Caco-2 (cell line): ENCODE results near the gene KRT78. TPM values are rescaled to one million over a fixed set of nuclear protein-coding genes. Genes with fewer than 3 reads are reported as not detected.
A peak's percentile ranks its signal among the peaks of the same experiment; 100 is the strongest.

Experiments used
- BruUV-seq: library from RNA; stranded (reverse); fragments of 400-500 nt; replicated peaks from 2 replicates; lab custom pipeline; 2021; lab: Mats Ljungman, UMichigan
- CTCF ChIA-PET: fragments of 300-600 bp; sonication (Branson Sonifier 250); formaldehyde crosslinking; loops from one replicate; lab custom pipeline; 2022; ENCODE audit warnings: antibody characterized with exemption; lab: Charles Lee
- POLR2A ChIA-PET: fragments of 300-600 bp; sonication (Branson Sonifier 250); formaldehyde crosslinking; loops from one replicate; lab custom pipeline; 2022; ENCODE audit warnings: antibody characterized with exemption; lab: Charles Lee
- DNase-seq, 2 experiments: peaks; one replicate each; pipeline versions ENCODE4 v3.0.0 to v3.0.0-alpha.2; 2020 to 2022
- H3K27me3 ChIP-seq: replicated peaks from 2 replicates; pipeline ENCODE4 v1.6.0; 2011; ENCODE audit warnings: low read length; ENCODE audit not compliant: control insufficient read depth, insufficient read depth
- H3K36me3 ChIP-seq: 2 replicates; pipeline ENCODE4 v1.5.1; 2011; ENCODE audit warnings: low read length; ENCODE audit not compliant: control insufficient read depth, insufficient read depth
- H3K4me1 ChIP-seq: fragments of 250-450 bp; sonication (Bioruptor Pico); 2 replicates; pipeline ENCODE4 v1.5.1; 2020; ENCODE audit warnings: mild to moderate bottlenecking
- H3K4me3 ChIP-seq: 2 replicates; pipeline ENCODE4 v1.5.1; 2011; ENCODE audit warnings: low read depth, mild to moderate bottlenecking, control low read depth, low read length
- H3K9me3 ChIP-seq: fragments of 250-450 bp; sonication (Bioruptor Pico); 2 replicates; pipeline ENCODE4 v1.5.1; 2020; ENCODE audit warnings: mild to moderate bottlenecking, moderate library complexity
- H3K27ac Mint-ChIP-seq: one replicate; pipeline ENCODE4 v1.8.0; 2022; ENCODE audit warnings: mixed read lengths; ENCODE audit not compliant: unreplicated experiment
- H3K27me3 Mint-ChIP-seq: one replicate; pipeline ENCODE4 v1.8.0; 2022; ENCODE audit warnings: mixed read lengths; ENCODE audit not compliant: insufficient read depth, unreplicated experiment
- H3K36me3 Mint-ChIP-seq: one replicate; pipeline ENCODE4 v1.8.0; 2022; ENCODE audit warnings: mild to moderate bottlenecking, mixed read lengths; ENCODE audit not compliant: insufficient read depth, unreplicated experiment
- H3K4me1 Mint-ChIP-seq: one replicate; pipeline ENCODE4 v1.8.0; 2022; ENCODE audit warnings: low read depth, mixed read lengths; ENCODE audit not compliant: unreplicated experiment
- H3K4me3 Mint-ChIP-seq: one replicate; pipeline ENCODE4 v1.8.0; 2022; ENCODE audit warnings: mild to moderate bottlenecking, moderate library complexity, mixed read lengths; ENCODE audit not compliant: unreplicated experiment
- H3K9me3 Mint-ChIP-seq: one replicate; pipeline ENCODE4 v1.8.0; 2022; ENCODE audit warnings: mixed read lengths; ENCODE audit not compliant: unreplicated experiment
- intact Hi-C: fragments of 100-400 bp; cut with micrococcal nuclease; formaldehyde crosslinking; loops from one replicate; pipeline ENCODE4 v1.10.0; 2022; ENCODE audit not compliant: unreplicated experiment
- total RNA-seq: library from RNA; stranded (reverse); gene quantifications from 2 replicates; pipeline ENCODE4 v1.2.3, GENCODE V29; 2022
- TF ChIP-seq, protein P1 (sequence below), 2 experiments: fragments of 200-600 bp in 1 of 2; IDR thresholded peaks; 1 replicate in 1 of 2; 2 replicates in 1 of 2; pipeline versions ENCODE4 v1.5.1 to v1.8.0; 2011 to 2022; ENCODE audit warnings: antibody characterized with exemption in 1 of 2, control low read depth in 1 of 2, inconsistent platforms in 1 of 2, low read depth in 1 of 2, low read length in 1 of 2, mild to moderate bottlenecking in 1 of 2, moderate library complexity in 1 of 2; ENCODE audit not compliant: insufficient read depth in 1 of 2, severe bottlenecking in 1 of 2, unreplicated experiment in 1 of 2

The KRT78 gene
- total RNA-seq, 1 experiment from 2014 or later, result not detected

DNA sequence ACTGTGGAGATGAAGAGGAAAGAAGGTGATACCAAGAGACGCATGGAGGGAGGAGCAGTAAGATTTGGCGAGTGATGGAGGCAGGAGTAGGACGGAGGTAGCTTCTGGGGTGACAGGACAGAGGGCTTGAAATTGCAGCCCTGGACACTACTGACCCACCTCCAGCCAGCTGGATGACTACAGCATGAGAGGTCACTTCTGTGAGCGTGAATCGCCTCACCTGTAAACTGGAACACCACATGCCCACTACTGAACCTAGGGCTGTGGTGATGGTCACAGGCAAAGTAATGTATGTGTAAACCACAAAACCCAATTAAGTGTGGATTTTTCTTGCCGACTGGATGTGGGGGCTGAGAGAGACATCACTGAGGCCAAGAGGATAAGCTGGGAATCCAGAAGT is 28.3 kb downstream of the KRT78 start:
- BruUV-seq, result no TSS peak
- POLR2A ChIA-PET, result no interaction called here
- H3K9me3 Mint-ChIP-seq, result no peaks in the 10 kb centered on the region

GRCh38 chr12:52819731-52820510 is 28.9 kb downstream of the KRT78 start:
- no peak overlapping the region for H3K4me3 Mint-ChIP-seq
- intact Hi-C loops, result no loop called here
- peaks cover 26% of the 10 kb centered on the region for H3K4me1 Mint-ChIP-seq
- H3K9me3 ChIP-seq, result no peaks in the 10 kb centered on the region
- POLR2A ChIA-PET, result interaction anchor here (0.6 kb wide), 1 partner anchor 49 kb away, joined by 3 read pairs; no protein-coding TSS in a partner anchor
- peak overlapping the region; percentile 10 for H3K27ac Mint-ChIP-seq
- H3K9me3 Mint-ChIP-seq, result no peaks in the 10 kb centered on the region
- TF ChIP-seq, protein P1, sequence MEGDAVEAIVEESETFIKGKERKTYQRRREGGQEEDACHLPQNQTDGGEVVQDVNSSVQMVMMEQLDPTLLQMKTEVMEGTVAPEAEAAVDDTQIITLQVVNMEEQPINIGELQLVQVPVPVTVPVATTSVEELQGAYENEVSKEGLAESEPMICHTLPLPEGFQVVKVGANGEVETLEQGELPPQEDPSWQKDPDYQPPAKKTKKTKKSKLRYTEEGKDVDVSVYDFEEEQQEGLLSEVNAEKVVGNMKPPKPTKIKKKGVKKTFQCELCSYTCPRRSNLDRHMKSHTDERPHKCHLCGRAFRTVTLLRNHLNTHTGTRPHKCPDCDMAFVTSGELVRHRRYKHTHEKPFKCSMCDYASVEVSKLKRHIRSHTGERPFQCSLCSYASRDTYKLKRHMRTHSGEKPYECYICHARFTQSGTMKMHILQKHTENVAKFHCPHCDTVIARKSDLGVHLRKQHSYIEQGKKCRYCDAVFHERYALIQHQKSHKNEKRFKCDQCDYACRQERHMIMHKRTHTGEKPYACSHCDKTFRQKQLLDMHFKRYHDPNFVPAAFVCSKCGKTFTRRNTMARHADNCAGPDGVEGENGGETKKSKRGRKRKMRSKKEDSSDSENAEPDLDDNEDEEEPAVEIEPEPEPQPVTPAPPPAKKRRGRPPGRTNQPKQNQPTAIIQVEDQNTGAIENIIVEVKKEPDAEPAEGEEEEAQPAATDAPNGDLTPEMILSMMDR (IDR thresholded peaks at IDR 0.05; ENCODE audit: insufficient read depth in 1 of 2, low read depth in 1 of 2, low read length in 1 of 2, severe bottlenecking in 1 of 2, unreplicated experiment in 1 of 2), result no peak
- H3K27me3 ChIP-seq, result no peaks in the 10 kb centered on the region
- BruUV-seq, result no TSS peak
- no peak for DNase-seq
- no peaks in the 10 kb centered on the region for H3K36me3 Mint-ChIP-seq
- no peak overlapping the region for H3K4me3 ChIP-seq
- no peaks in the 10 kb centered on the region for H3K36me3 ChIP-seq
- peaks cover 16% of the 10 kb centered on the region for H3K4me1 ChIP-seq
- no peaks in the 10 kb centered on the region for H3K27me3 Mint-ChIP-seq
- CTCF ChIA-PET, result interaction anchor here (0.6 kb wide), 1 partner anchor 107 kb away, joined by 4 read pairs; no protein-coding TSS in a partner anchor

More for the DNA sequence above, 28.3 kb downstream of the KRT78 start:
- DNase-seq, result no peak
- Mint-ChIP-seq H3K27me3 (no peaks in the 10 kb centered on the region), H3K36me3 (no peaks in the 10 kb centered on the region), H3K4me1 (peaks cover 21% of the 10 kb centered on the region), H3K27ac (peak overlapping the region; percentile 10), H3K4me3 (no peak overlapping the region)
- Histone ChIP-seq H3K27me3 (no peaks in the 10 kb centered on the region), H3K4me3 (no peak overlapping the region), H3K4me1 (peaks cover 10% of the 10 kb centered on the region), H3K9me3 (no peaks in the 10 kb centered on the region), H3K36me3 (no peaks in the 10 kb centered on the region)
- CTCF ChIA-PET, result no interaction called here
- intact Hi-C loops, result no loop called here
- TF ChIP-seq, protein P1 (IDR thresholded peaks at IDR 0.05; ENCODE audit: insufficient read depth in 1 of 2, low read depth in 1 of 2, low read length in 1 of 2, severe bottlenecking in 1 of 2, unreplicated experiment in 1 of 2), result no peak

DNA sequence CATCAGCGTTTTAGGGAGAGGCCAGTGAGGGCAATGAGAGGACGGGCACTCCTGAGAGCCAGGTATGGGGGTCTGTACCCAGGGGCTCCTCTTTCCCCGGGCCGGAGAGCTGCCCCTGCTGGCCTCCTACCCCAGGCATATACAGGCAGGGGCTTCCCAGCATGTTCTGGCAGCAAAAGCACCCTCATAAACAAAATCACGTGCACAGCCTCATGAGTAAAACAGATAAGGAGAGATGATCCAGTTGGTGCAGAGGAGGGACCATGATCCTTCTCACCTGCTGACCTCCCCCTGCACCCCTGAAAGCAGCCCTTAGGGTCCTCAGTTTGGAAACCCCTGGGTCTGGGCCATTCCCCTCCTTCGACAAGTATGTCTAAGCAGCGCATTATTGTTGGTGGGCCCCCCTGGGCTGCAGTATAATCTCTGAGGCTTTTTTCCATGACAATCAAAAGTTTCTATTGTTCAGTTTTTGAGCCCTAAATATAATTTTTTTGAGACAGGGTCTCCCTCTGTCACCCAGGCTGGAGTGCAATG is 29.8 kb downstream of the KRT78 start:
- H3K27me3 Mint-ChIP-seq, result no peaks in the 10 kb centered on the region
- no peak for DNase-seq
- no peak overlapping the region for H3K4me3 ChIP-seq
- H3K4me1 Mint-ChIP-seq, result peaks cover 32% of the 10 kb centered on the region
- H3K36me3 ChIP-seq, result no peaks in the 10 kb centered on the region
- no peaks in the 10 kb centered on the region for H3K9me3 Mint-ChIP-seq
- no peaks in the 10 kb centered on the region for H3K36me3 Mint-ChIP-seq
- no peak overlapping the region for H3K4me3 Mint-ChIP-seq
- H3K27ac Mint-ChIP-seq, result no peak overlapping the region
- intact Hi-C loops, result no loop called here
- TF ChIP-seq, protein P1 (IDR thresholded peaks at IDR 0.05; ENCODE audit: insufficient read depth in 1 of 2, low read depth in 1 of 2, low read length in 1 of 2, severe bottlenecking in 1 of 2, unreplicated experiment in 1 of 2), result no peak
- ChIA-PET POLR2A (no interaction called here), CTCF (no interaction called here)
- H3K27me3 ChIP-seq, result no peaks in the 10 kb centered on the region
- no TSS peak for BruUV-seq
- peaks cover 26% of the 10 kb centered on the region for H3K4me1 ChIP-seq
- no peaks in the 10 kb centered on the region for H3K9me3 ChIP-seq
